ENCODE measurements around the gene RNF141. TPM values are rescaled to one million over a fixed set of nuclear protein-coding genes. Genes with fewer than 3 reads are reported as not detected.

Gene RNF141
- total and polyA plus RNA-seq, 10 of the 15 experiments (the other 5 are each of a cell fraction or from before 2014, with no cell fraction given): 7.6 to 36.8 (median 13.6) TPM

DNA sequence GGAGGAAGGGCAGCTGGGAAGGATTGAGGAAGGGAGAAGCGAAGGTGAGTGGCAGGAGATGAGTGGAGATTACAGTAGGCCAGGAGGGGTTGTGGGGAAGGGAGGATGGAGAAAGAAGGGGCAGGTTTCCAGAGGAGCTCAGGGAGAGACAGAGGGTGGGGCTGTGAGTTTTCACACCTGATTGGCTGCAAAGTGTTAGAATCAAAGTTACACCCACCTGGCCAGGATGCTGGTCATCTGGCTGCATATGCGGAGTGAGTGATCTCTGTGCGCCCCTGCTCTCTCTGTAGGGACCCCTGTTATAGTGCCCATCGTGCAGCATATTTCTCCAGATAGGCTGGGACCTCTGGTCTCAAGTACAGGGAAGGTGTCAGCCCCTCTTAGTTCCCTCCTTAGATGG, 67.6 kb downstream of the RNF141 start:
- no peaks in the 10 kb centered on the region; a peak in 1 of 4 replicates for H3K27me3 ChIP-seq (replicated peaks in 1 of 2; ENCODE audit: control insufficient read depth in 2 of 2, insufficient read depth in 2 of 2, low read length in 1 of 2)
- H3K27ac ChIP-seq (ENCODE audit: control insufficient read depth, insufficient read depth): no peak overlapping the region
- no peaks in the 10 kb centered on the region; the same call in 1 of the 2 replicates for H4K20me1 ChIP-seq (ENCODE audit: control insufficient read depth, insufficient read depth)
- H3K36me3 ChIP-seq (ENCODE audit: control insufficient read depth in 2 of 2, insufficient read depth in 2 of 2, low read length in 1 of 2): peaks cover 0 to 2% of the 10 kb centered on the region in 2 experiments; a peak in 1 of 4 replicates
- no peaks in the 10 kb centered on the region for H3K9me3 ChIP-seq (replicated peaks; ENCODE audit: control insufficient read depth, insufficient read depth, low read length)
- H3K79me2 ChIP-seq (ENCODE audit: control insufficient read depth, insufficient read depth, low read length): no peaks in the 10 kb centered on the region
- no TSS peak for BruUV-seq (replicated peaks)
- TF ChIP-seq HCFC1 (IDR thresholded peaks at IDR 0.05; ENCODE audit: low read length): no peak
- TF ChIP-seq MTA3 (IDR thresholded peaks at IDR 0.05; ENCODE audit: borderline replicate concordance, low read length): no peak
- no peak for TF ChIP-seq BACH1 (IDR thresholded peaks at IDR 0.05; ENCODE audit: borderline replicate concordance)
- no peak for TF ChIP-seq PAX8 (IDR thresholded peaks at IDR 0.05)
- TF ChIP-seq ESRRA (IDR thresholded peaks at IDR 0.05; ENCODE audit: low read length): no peak
- RAD21 ChIA-PET (ENCODE audit: unreplicated experiment): no interaction called here
- no peak overlapping the region for H3K9ac ChIP-seq (ENCODE audit: control insufficient read depth, insufficient read depth, low read length)
- H3K4me3 ChIP-seq: no peak overlapping the region
- no peak overlapping the region for H2AFZ ChIP-seq (ENCODE audit: control insufficient read depth, low read depth, low read length)
- intact Hi-C loops (cut with micrococcal nuclease; ENCODE audit: unreplicated experiment): no loop called here
- FAIRE-seq: no peak
- in situ Hi-C loops (cut with MboI): no loop called here
- H3K4me2 ChIP-seq (ENCODE audit: control insufficient read depth, insufficient read depth): no peak overlapping the region
- H3K4me1 ChIP-seq (ENCODE audit: control insufficient read depth, insufficient read depth, low read length): no peaks in the 10 kb centered on the region
- 71% methylated on average over 4 of the region's 4 CpGs for WGBS (ENCODE audit: insufficient coverage, insufficient replicate concordance, low lambda C conversion rate, missing lambda C conversion rate)
- SMC1A ChIA-PET (ENCODE audit: uncharacterized antibody, unreplicated experiment): interaction anchor here (0.7 to 1.1 kb wide), 3 partner anchors 12 to 35 kb away, joined by 3 to 4 read pairs (median 4); no protein-coding TSS in a partner anchor
- no peak for DNase-seq (ENCODE audit: low read depth, low spot score)
- POLR2A ChIA-PET: no interaction called here
- CTCF ChIA-PET: interaction anchor here (1.3 to 1.5 kb wide), 3 partner anchors 15 to 60 kb away, joined by 3 read pairs; no protein-coding TSS in a partner anchor
- no peak for ATAC-seq

DNA sequence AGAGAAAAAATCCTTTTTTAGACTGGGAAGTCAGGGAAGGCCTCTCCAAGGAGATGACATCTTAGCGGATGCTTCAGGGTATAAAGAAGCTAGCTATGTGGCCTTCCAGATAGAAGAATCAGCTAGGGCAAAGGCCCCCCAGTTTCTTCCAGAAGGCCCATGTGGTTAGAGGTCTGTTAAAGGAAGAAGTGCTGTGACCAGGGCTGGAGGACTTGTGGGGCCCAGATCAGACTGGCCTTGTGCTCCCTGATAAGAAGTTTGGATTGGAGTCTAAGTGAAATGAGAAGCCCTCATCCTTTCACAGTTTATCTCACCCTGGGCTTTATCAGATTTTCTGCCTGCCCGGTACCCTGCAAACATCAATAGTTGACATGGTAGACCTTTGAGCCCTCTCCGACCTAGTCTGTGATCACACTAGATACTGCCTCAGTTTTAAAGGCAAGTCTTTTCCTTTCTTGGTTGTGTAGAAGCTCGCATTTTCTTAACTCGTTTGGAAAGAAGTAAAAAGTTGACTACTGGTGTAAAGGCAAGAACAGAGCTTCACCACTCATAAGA, 78.2 kb downstream of the RNF141 start:
- Histone ChIP-seq H2AFZ (ENCODE audit: control insufficient read depth, low read depth, low read length) (no peak overlapping the region), H3K27me3 (replicated peaks in 1 of 2; ENCODE audit: control insufficient read depth in 2 of 2, insufficient read depth in 2 of 2, low read length in 1 of 2) (no peaks in the 10 kb centered on the region), H3K4me2 (ENCODE audit: control insufficient read depth, insufficient read depth) (no peak overlapping the region), H3K27ac (ENCODE audit: control insufficient read depth, insufficient read depth) (no peak overlapping the region), H3K4me1 (ENCODE audit: control insufficient read depth, insufficient read depth, low read length) (peaks cover 24% of the 10 kb centered on the region), H3K36me3 (ENCODE audit: control insufficient read depth in 2 of 2, insufficient read depth in 2 of 2, low read length in 1 of 2) (no peaks in the 10 kb centered on the region; a peak in 2 of 4 replicates), H3K9ac (ENCODE audit: control insufficient read depth, insufficient read depth, low read length) (no peak overlapping the region), H3K4me3 (no peak overlapping the region), H3K79me2 (ENCODE audit: control insufficient read depth, insufficient read depth, low read length) (peaks cover 20% of the 10 kb centered on the region), H4K20me1 (ENCODE audit: control insufficient read depth, insufficient read depth) (peaks cover 4% of the 10 kb centered on the region; the same call in 1 of the 2 replicates), H3K9me3 (replicated peaks; ENCODE audit: control insufficient read depth, insufficient read depth, low read length) (no peaks in the 10 kb centered on the region)
- SMC1A ChIA-PET (ENCODE audit: uncharacterized antibody, unreplicated experiment): interaction anchor here (0.6 to 5.1 kb wide), 2 partner anchors 27 to 331 kb away, joined by 3 to 42 read pairs; no protein-coding TSS in a partner anchor
- RAD21 ChIA-PET (ENCODE audit: unreplicated experiment): no interaction called here
- no peak for DNase-seq (ENCODE audit: low read depth, low spot score)
- BruUV-seq (replicated peaks): no TSS peak
- in situ Hi-C loops (cut with MboI): no loop called here
- WGBS (ENCODE audit: insufficient coverage, insufficient replicate concordance, low lambda C conversion rate, missing lambda C conversion rate): 90% methylated on average over 5 of the region's 5 CpGs
- CTCF ChIA-PET: interaction anchor here (0.7 to 1.6 kb wide), 3 partner anchors 21 to 78 kb away, joined by 3 to 4 read pairs (median 4); partner anchors contain the start of gene RNF141
- ATAC-seq: no peak
- intact Hi-C loops (cut with micrococcal nuclease; ENCODE audit: unreplicated experiment): no loop called here
- POLR2A ChIA-PET: interaction anchor here (1.1 kb wide), 1 partner anchor 11 kb away, joined by 3 read pairs; no protein-coding TSS in a partner anchor
- FAIRE-seq: no peak
- TF ChIP-seq SP1 (IDR thresholded peaks at IDR 0.05; ENCODE audit: low read depth, low read length) (no peak), MTA2 (IDR thresholded peaks at IDR 0.05; ENCODE audit: low read depth) (no peak), NR2C1 (IDR thresholded peaks at IDR 0.05) (no peak), NFYB (IDR thresholded peaks at IDR 0.05; ENCODE audit: insufficient read depth, low read depth, low read length) (no peak), NFIC (IDR thresholded peaks at IDR 0.05; ENCODE audit: low read depth, low read length) (no peak), POLR2AphosphoS5 (IDR thresholded peaks at IDR 0.05; ENCODE audit: low read length) (no peak), ASH2L (IDR thresholded peaks at IDR 0.05; ENCODE audit: borderline replicate concordance, low read depth) (no peak)
- TF ChIP-seq, protein P1, sequence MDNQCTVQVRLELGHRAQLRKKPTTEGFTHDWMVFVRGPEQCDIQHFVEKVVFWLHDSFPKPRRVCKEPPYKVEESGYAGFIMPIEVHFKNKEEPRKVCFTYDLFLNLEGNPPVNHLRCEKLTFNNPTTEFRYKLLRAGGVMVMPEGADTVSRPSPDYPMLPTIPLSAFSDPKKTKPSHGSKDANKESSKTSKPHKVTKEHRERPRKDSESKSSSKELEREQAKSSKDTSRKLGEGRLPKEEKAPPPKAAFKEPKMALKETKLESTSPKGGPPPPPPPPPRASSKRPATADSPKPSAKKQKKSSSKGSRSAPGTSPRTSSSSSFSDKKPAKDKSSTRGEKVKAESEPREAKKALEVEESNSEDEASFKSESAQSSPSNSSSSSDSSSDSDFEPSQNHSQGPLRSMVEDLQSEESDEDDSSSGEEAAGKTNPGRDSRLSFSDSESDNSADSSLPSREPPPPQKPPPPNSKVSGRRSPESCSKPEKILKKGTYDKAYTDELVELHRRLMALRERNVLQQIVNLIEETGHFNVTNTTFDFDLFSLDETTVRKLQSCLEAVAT (IDR thresholded peaks at IDR 0.05): no peak
- TF ChIP-seq, protein P2, sequence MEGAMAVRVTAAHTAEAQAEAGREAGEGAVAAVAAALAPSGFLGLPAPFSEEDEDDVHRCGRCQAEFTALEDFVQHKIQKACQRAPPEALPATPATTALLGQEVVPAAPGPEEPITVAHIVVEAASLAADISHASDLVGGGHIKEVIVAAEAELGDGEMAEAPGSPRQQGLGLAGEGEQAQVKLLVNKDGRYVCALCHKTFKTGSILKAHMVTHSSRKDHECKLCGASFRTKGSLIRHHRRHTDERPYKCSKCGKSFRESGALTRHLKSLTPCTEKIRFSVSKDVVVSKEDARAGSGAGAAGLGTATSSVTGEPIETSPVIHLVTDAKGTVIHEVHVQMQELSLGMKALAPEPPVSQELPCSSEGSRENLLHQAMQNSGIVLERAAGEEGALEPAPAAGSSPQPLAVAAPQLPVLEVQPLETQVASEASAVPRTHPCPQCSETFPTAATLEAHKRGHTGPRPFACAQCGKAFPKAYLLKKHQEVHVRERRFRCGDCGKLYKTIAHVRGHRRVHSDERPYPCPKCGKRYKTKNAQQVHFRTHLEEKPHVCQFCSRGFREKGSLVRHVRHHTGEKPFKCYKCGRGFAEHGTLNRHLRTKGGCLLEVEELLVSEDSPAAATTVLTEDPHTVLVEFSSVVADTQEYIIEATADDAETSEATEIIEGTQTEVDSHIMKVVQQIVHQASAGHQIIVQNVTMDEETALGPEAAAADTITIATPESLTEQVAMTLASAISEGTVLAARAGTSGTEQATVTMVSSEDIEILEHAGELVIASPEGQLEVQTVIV (IDR thresholded peaks at IDR 0.05; ENCODE audit: borderline replicate concordance, partially characterized antibody): no peak

All from GM12878 (cell line).